Measurements from ENCODE around the gene LDLRAD4.
A peak's percentile ranks its signal among the peaks of the same experiment; 100 is the strongest.

The LDLRAD4 gene

DNA sequence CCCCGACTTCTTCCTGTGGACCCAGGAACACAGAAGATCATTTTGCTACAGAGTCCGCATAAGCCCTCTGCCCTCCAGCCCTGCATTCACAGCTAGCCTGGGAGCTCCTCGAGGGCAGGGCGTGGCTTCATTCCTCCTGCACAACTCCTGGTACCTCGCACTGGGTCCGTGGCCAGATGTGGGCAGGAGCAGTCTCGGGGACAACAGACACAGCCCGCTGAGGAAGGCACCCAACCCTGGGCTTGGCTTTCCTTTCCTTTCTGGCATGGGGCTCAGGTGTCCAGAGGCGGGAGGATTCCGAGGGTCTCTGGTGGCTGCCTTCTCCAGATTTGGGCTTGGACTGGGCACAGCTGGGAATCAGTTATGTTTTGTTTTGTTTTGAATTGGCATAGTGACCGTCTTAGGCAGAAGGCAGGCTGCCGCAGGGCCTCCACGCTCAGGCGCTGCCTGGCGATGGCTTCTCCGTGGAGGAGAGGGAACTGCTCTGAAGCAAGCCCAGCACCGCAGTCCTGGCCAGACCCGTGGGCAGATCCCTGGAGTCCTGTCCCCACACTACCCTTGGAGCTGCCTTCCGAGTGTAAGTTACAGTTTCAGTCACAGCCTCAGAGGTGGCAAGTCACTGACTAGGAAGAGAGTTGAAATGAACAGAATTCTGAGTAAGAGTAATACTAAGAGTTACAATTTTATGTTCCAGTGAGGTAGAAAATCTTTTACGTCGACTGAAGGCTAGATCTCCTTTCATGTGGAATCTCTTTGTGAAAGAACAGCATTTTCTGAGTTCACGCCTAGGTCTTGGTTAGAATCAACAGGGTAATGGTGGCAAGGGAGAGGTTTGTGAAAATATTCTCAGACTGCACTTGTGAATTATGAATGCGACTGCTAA is 47.9 kb downstream of the LDLRAD4 start (continued):
- TF ChIP-seq, protein P1, sequence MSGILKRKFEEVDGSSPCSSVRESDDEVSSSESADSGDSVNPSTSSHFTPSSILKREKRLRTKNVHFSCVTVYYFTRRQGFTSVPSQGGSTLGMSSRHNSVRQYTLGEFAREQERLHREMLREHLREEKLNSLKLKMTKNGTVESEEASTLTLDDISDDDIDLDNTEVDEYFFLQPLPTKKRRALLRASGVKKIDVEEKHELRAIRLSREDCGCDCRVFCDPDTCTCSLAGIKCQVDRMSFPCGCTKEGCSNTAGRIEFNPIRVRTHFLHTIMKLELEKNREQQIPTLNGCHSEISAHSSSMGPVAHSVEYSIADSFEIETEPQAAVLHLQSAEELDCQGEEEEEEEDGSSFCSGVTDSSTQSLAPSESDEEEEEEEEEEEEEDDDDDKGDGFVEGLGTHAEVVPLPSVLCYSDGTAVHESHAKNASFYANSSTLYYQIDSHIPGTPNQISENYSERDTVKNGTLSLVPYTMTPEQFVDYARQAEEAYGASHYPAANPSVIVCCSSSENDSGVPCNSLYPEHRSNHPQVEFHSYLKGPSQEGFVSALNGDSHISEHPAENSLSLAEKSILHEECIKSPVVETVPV (CRISPR knock-in tag; IDR thresholded peaks at IDR 0.05), result no peak
- TF ChIP-seq ZNF70 (CRISPR knock-in tag; IDR thresholded peaks at IDR 0.05), result no peak

DNA sequence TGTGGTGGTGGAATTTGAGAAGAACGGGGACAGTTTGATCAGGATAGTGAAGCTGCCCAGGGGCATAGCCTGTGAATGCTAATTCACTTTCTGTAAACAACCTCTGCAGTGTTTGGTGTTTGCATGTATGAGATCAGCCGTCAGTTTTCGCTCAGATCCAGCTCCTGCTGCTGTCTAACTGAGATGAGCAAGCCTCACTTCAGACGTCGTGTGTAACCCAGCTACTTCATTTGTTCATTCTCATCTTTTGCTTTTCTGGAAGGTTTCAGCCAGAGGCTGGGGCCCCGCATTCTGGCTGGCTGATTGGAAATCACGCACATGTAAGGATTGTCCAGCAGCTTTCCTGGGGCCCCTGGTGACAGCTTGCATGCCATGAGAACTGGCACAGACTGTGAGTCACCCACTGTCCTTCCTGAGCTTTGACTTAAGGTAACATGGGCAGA is 48.9 kb downstream of the LDLRAD4 start:
- ATAC-seq, result no peak
- TF ChIP-seq, protein P2, sequence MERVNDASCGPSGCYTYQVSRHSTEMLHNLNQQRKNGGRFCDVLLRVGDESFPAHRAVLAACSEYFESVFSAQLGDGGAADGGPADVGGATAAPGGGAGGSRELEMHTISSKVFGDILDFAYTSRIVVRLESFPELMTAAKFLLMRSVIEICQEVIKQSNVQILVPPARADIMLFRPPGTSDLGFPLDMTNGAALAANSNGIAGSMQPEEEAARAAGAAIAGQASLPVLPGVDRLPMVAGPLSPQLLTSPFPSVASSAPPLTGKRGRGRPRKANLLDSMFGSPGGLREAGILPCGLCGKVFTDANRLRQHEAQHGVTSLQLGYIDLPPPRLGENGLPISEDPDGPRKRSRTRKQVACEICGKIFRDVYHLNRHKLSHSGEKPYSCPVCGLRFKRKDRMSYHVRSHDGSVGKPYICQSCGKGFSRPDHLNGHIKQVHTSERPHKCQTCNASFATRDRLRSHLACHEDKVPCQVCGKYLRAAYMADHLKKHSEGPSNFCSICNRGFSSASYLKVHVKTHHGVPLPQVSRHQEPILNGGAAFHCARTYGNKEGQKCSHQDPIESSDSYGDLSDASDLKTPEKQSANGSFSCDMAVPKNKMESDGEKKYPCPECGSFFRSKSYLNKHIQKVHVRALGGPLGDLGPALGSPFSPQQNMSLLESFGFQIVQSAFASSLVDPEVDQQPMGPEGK (CRISPR knock-in tag; IDR thresholded peaks at IDR 0.05; ENCODE audit: borderline replicate concordance), result no peak
- TF ChIP-seq BACH2 (CRISPR knock-in tag; IDR thresholded peaks at IDR 0.05; ENCODE audit: borderline replicate concordance) (no peak), ZFP30 (CRISPR knock-in tag; IDR thresholded peaks at IDR 0.05) (no peak), ISL1 (CRISPR knock-in tag; IDR thresholded peaks at IDR 0.05) (no peak)

DNA sequence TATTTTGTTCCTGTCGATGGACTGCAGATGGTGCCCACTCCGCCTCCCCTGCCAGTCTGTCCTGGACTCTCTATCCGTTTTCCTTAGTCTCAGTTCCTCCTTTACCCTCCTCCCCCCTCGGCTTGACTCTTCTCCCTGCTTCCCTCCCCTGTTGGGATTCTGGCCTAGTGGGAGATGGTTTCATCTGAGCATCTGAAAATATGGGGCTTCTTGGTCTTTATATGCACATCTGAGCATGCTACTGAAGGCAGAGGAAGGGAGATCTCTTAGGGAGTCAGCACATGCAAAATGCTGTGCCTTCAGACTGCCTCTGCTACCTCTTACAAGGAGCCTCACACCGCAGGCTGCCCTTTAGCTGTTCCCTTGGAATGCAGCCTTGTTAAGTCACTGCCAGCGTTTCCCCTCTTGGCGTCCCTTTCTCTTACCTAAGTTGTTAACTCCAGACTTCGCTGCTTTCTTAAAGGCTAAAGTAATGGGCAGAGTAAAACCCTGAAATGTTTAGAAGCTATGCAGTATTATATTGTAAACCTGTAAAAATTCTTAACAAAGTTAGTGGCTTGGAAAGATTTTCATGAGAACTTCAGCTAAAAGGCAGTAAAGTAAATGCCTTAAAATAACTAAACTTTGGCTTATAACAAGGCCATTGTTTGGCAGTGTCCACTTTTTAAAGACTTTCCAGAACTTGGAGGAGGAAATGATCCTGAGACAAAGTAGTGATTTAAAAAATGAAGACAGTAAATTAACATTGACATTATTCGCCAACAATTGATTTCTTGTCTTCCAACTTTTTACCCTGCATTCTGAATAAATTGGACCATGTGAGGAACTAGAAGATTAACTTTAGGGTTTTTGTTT is 49.8 kb downstream of the LDLRAD4 start:
- no peak for TF ChIP-seq ZC3H10 (CRISPR knock-in tag; IDR thresholded peaks at IDR 0.05)
- TF ChIP-seq, protein P3, sequence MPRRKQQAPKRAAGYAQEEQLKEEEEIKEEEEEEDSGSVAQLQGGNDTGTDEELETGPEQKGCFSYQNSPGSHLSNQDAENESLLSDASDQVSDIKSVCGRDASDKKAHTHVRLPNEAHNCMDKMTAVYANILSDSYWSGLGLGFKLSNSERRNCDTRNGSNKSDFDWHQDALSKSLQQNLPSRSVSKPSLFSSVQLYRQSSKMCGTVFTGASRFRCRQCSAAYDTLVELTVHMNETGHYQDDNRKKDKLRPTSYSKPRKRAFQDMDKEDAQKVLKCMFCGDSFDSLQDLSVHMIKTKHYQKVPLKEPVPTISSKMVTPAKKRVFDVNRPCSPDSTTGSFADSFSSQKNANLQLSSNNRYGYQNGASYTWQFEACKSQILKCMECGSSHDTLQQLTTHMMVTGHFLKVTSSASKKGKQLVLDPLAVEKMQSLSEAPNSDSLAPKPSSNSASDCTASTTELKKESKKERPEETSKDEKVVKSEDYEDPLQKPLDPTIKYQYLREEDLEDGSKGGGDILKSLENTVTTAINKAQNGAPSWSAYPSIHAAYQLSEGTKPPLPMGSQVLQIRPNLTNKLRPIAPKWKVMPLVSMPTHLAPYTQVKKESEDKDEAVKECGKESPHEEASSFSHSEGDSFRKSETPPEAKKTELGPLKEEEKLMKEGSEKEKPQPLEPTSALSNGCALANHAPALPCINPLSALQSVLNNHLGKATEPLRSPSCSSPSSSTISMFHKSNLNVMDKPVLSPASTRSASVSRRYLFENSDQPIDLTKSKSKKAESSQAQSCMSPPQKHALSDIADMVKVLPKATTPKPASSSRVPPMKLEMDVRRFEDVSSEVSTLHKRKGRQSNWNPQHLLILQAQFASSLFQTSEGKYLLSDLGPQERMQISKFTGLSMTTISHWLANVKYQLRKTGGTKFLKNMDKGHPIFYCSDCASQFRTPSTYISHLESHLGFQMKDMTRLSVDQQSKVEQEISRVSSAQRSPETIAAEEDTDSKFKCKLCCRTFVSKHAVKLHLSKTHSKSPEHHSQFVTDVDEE (CRISPR knock-in tag; IDR thresholded peaks at IDR 0.05), result no peak
- peak; percentile 16; the same call in 1 of the 2 replicates for TF ChIP-seq ISL1 (CRISPR knock-in tag; IDR thresholded peaks at IDR 0.05)
- TF ChIP-seq SNAI2 (CRISPR knock-in tag; IDR thresholded peaks at IDR 0.05), result no peak
- TF ChIP-seq, protein P2 (CRISPR knock-in tag; IDR thresholded peaks at IDR 0.05; ENCODE audit: borderline replicate concordance), result no peak
- TF ChIP-seq ZNF8 (CRISPR knock-in tag; IDR thresholded peaks at IDR 0.05), result no peak
- ATAC-seq, result peak; percentile 61; the same call in 2 of the 3 replicates

DNA sequence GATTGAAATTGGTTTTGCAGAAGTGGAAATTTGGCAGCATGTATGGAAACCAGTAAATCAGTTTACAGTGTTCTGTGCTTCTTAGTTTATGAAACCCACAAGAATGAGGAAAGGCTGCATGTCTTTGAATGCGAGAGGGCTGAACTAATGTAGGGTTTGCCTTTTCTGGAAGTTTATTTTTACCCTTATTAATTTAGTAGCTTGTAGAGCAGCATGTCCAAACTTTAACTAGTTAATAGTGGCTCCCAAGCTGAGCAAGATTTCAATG is 50.4 kb downstream of the LDLRAD4 start:
- no peak for TF ChIP-seq ZNF70 (CRISPR knock-in tag; IDR thresholded peaks at IDR 0.05)
- TF ChIP-seq ISL1 (CRISPR knock-in tag; IDR thresholded peaks at IDR 0.05), result 0 out of 2 replicates have a peak, but pooled peaks have one; percentile 21
- ATAC-seq, result no peak

DNA sequence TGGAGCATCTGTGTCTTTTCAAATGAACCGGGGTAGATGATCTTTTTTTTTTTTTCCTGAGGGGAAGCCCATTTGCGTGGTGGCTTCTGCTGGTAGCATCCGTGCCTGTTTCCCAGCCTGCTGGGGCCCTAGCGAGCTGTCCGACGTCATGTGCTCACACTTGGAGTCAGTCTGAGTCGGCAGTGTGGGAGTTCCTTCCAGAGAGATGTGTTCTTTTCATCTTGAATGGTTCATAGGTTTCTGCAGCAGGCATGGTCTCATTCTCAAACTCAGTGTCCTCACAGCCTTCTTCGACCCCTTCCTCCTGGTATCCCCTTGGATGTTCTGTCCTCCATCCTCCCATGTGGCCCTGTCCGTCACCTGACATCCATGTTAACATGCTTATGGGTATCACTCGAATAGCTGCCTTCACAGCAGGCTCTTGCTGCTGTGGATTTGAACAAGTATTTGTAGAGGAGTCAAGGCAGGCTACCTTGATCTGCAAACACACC is 51.0 kb downstream of the LDLRAD4 start:
- TF ChIP-seq GLIS3 (CRISPR knock-in tag; IDR thresholded peaks at IDR 0.05) (no peak), ZC3H10 (CRISPR knock-in tag; IDR thresholded peaks at IDR 0.05) (no peak), BACH2 (CRISPR knock-in tag; IDR thresholded peaks at IDR 0.05; ENCODE audit: borderline replicate concordance) (no peak), ISL1 (CRISPR knock-in tag; IDR thresholded peaks at IDR 0.05) (no peak), ARNTL (CRISPR knock-in tag; IDR thresholded peaks at IDR 0.05; ENCODE audit: borderline replicate concordance, low read depth) (no peak), ZNF565 (CRISPR knock-in tag; conservative IDR thresholded peaks at IDR 0.05; ENCODE audit: low read depth) (no peak), ZNF8 (CRISPR knock-in tag; IDR thresholded peaks at IDR 0.05) (no peak), SNAI2 (CRISPR knock-in tag; IDR thresholded peaks at IDR 0.05) (no peak)
- TF ChIP-seq, protein P4, sequence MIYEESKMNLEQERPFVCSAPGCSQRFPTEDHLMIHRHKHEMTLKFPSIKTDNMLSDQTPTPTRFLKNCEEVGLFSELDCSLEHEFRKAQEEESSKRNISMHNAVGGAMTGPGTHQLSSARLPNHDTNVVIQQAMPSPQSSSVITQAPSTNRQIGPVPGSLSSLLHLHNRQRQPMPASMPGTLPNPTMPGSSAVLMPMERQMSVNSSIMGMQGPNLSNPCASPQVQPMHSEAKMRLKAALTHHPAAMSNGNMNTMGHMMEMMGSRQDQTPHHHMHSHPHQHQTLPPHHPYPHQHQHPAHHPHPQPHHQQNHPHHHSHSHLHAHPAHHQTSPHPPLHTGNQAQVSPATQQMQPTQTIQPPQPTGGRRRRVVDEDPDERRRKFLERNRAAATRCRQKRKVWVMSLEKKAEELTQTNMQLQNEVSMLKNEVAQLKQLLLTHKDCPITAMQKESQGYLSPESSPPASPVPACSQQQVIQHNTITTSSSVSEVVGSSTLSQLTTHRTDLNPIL (CRISPR knock-in tag; IDR thresholded peaks at IDR 0.05; ENCODE audit: low read depth), result no peak
- TF ChIP-seq, protein P3 (CRISPR knock-in tag; IDR thresholded peaks at IDR 0.05), result no peak
- TF ChIP-seq, protein P5, sequence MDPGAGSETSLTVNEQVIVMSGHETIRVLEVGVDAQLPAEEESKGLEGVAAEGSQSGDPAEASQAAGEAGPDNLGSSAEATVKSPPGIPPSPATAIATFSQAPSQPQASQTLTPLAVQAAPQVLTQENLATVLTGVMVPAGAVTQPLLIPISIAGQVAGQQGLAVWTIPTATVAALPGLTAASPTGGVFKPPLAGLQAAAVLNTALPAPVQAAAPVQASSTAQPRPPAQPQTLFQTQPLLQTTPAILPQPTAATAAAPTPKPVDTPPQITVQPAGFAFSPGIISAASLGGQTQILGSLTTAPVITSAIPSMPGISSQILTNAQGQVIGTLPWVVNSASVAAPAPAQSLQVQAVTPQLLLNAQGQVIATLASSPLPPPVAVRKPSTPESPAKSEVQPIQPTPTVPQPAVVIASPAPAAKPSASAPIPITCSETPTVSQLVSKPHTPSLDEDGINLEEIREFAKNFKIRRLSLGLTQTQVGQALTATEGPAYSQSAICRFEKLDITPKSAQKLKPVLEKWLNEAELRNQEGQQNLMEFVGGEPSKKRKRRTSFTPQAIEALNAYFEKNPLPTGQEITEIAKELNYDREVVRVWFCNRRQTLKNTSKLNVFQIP (CRISPR knock-in tag; IDR thresholded peaks at IDR 0.05; ENCODE audit: borderline replicate concordance, low read depth), result no peak
- no peak for ATAC-seq

Measured in SK-N-SH treated with all-trans-retinoic acid at 6 μM for 48 hours (cell line).